Stomach (tissue), 9 donors: ENCODE measurements around the gene CCL7. TPM values are rescaled to one million over a fixed set of nuclear protein-coding genes. Genes with fewer than 3 reads are reported as not detected.

Experiments
- DNase-seq, 2 donors: peaks; one replicate each; pipeline versions ENCODE4 v3.0.0 to v3.0.0-alpha.2; 2013 to 2019
- H3K27ac ChIP-seq, 5 donors: fragments of 200-600 bp in 4 of 5; sonication (generic) in 4 of 5; one replicate each; pipeline ENCODE4 v1.5.1; 2013 to 2019; ENCODE audit warnings: mild to moderate bottlenecking in 1 of 5, moderate library complexity in 1 of 5
- H3K27me3 ChIP-seq, 3 donors: fragments of 200-600 bp; sonication (generic); one replicate each; pipeline ENCODE4 v1.5.1; 2017 to 2019; ENCODE audit warnings: mixed run types in 1 of 3
- H3K36me3 ChIP-seq, 4 donors: fragments of 200-600 bp; sonication (generic); 1 replicate in 3 of 4; 2 replicates in 1 of 4; pipeline ENCODE4 v1.5.1; 2016 to 2019
- H3K4me1 ChIP-seq, 4 donors: fragments of 200-600 bp; sonication (generic); one replicate each; pipeline ENCODE4 v1.5.1; 2016 to 2019
- H3K4me3 ChIP-seq, 4 donors: fragments of 200-600 bp; sonication (generic) in 3 of 4; one replicate each; pipeline ENCODE4 v1.5.1; 2016 to 2019; ENCODE audit warnings: mild to moderate bottlenecking in 1 of 4
- H3K9me3 ChIP-seq, 4 donors: fragments of 200-600 bp; sonication (generic); one replicate each; pipeline ENCODE4 v1.5.1; 2016 to 2019
- CTCF ChIP-seq, 7 experiments: fragments of 450-650 bp in 4 of 7; fragments of 200-600 bp in 3 of 7; sonication (generic) in 3 of 7; IDR thresholded peaks; one replicate each; pipeline ENCODE4 v1.5.1; 2016 to 2019; ENCODE audit warnings: antibody characterized with exemption in 7 of 7, control low read depth in 2 of 7, mild to moderate bottlenecking in 1 of 7
- EP300 ChIP-seq: sonication (generic); formaldehyde crosslinking; IDR thresholded peaks from one replicate; pipeline ENCODE4 v1.6.1; 2017; ENCODE audit warnings: antibody characterized with exemption
- POLR2A ChIP-seq, 4 donors: fragments of 450-650 bp; IDR thresholded peaks; one replicate each; pipeline ENCODE4 v1.6.1; 2016; ENCODE audit warnings: antibody characterized with exemption in 4 of 4, control low read depth in 2 of 4, mild to moderate bottlenecking in 1 of 4, moderate library complexity in 1 of 4
- POLR2AphosphoS5 ChIP-seq, 3 donors: sonication (generic); formaldehyde crosslinking; IDR thresholded peaks; one replicate each; pipeline ENCODE4 v1.6.1; 2016; ENCODE audit warnings: antibody characterized with exemption in 3 of 3
- WGBS, 5 donors: extraction: QIAGEN DNeasy Blood & Tissue Kit in 3 of 5; methylation state at CpG; one replicate each; pipeline versions ENCODE4 v1.1.5 to v1.1.7; 2013 to 2018; 5-methylcytosine and 5-hydroxymethylcytosine counted together
- intact Hi-C: fragments of 100-400 bp; cut with DNase I; formaldehyde crosslinking; loops from one replicate; pipeline ENCODE4 v1.15.1; 2023; ENCODE audit warnings: low total_unique reads
- polyA plus RNA-seq, 3 donors: library from polyadenylated mRNA; stranded (reverse); fragments of 200-250 nt; gene quantifications; one replicate each; pipeline ENCODE4 v1.2.3, GENCODE V29; 2013
- total RNA-seq, 5 donors: library from RNA; depleted of rRNA; stranded (reverse); fragments of >200 nt; gene quantifications; one replicate each; pipeline versions ENCODE4 v1.1.0 to v1.2.3, GENCODE V29; 2014 to 2016
- donor health status: healthy with polysubstance abuse.
- donor health status: Bipolar disorder and iron deficiency.
- donor health status: healthy.

CCL7 gene
- total and polyA plus RNA-seq, 8 donors: not detected

DNA sequence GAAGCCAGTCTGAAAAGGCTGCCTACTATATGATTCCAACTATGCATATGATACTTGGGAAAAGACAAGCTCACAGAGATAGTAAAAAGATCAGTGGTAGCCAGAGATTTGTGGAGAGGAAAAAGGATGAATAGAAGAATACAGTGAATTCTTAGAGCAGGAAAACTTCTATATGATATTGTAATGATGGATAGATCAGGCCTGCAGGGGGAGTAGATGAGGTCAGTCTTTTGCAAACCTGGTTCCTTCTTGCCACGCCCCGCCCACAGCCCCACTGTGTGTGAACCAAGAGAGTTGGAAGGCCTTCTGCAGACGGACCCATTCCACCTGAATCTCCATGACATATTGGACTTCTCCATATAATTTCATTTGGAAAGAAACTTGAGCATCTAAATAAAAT is 48.5 kb downstream of the CCL7 start:
- WGBS, 5 donors: 48 to 68% (median 63%) methylated on average over 3 of the region's 3 CpGs

DNA sequence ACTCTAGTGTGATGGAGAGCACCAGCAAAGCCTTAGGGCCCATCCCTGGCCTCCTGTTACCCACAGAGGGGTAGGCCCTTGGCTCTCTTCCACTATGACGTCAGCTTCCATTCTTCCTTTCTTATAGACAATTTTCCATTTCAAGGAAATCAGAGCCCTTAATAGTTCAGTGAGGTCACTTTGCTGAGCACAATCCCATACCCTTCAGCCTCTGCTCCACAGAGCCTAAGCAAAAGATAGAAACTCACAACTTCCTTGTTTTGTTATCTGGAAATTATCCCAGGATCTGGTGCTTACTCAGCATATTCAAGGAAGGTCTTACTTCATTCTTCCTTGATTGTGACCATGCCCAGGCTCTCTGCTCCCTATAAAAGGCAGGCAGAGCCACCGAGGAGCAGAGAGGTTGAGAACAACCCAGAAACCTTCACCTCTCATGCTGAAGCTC is 49.0 kb downstream of the CCL7 start, which contains the start of gene CCL8:
Gene CCL8 (plus strand): TSS at position 397 of the 445 bp plus-strand sequence. CDS start 67 bp downstream, outside the sequence.
- Histone ChIP-seq H3K27me3 (no peaks in the 10 kb centered on the region), H3K9me3 (no peaks in the 10 kb centered on the region), H3K4me3 (no peak within 1 kb of the TSS), H3K4me1 (peaks cover 0 to 14% (median 5%) of the 10 kb centered on the region in 4 donors), H3K27ac (peak within 1 kb of the TSS in 1 of 5 donors; percentile 7), H3K36me3 (no peaks in the 10 kb centered on the region)
- no peak for TF ChIP-seq POLR2AphosphoS5 (IDR thresholded peaks at IDR 0.05)
- no peak for TF ChIP-seq POLR2A (IDR thresholded peaks at IDR 0.05)
- no peak for TF ChIP-seq CTCF (IDR thresholded peaks at IDR 0.05)
- TF ChIP-seq EP300: no peak
- DNase-seq: peak in 1 of 2 donors; percentile 28
- 43 to 71% (median 59%) methylated on average over 2 of the region's 2 CpGs for WGBS, 5 donors
- intact Hi-C loops: no loop called here

More for the DNA sequence above, 48.5 kb downstream of the CCL7 start:
- Histone ChIP-seq H3K9me3 (no peaks in the 10 kb centered on the region), H3K36me3 (no peaks in the 10 kb centered on the region), H3K27me3 (no peaks in the 10 kb centered on the region), H3K27ac (no peak overlapping the region), H3K4me3 (no peak overlapping the region), H3K4me1 (peaks cover 0 to 18% (median 8%) of the 10 kb centered on the region in 4 donors)
- intact Hi-C loops: no loop called here
- TF ChIP-seq POLR2A (IDR thresholded peaks at IDR 0.05) (no peak), EP300 (no peak), CTCF (IDR thresholded peaks at IDR 0.05) (no peak), POLR2AphosphoS5 (IDR thresholded peaks at IDR 0.05) (no peak)
- no peak for DNase-seq

Other genes starting within 250 kb of the CCL7 start
- 10 to 100 TPM in 3 of 5 donors, 1 to 10 TPM in 2; 3.8 to 29.9 (median 11.1) TPM for gene CCL2, start 14.9 kb upstream of the CCL7 start, total RNA-seq
- gene CCL2, start 14.9 kb upstream of the CCL7 start, polyA plus RNA-seq: 100 to 1,000 TPM in 1 of 3 donors, 10 to 100 TPM in 2; 30.8 to 194 (median 81.8) TPM
- 1 to 10 TPM in 3 of 5 donors, not detected in 2; 2.0 to 4.0 (median 2.8) TPM for gene CCL11, start 15.5 kb downstream of the CCL7 start, total RNA-seq
- 10 to 100 TPM in 2 of 3 donors, 1 to 10 TPM in 1; 2.0 to 80.0 (median 29.0) TPM for gene CCL11, start 15.5 kb downstream of the CCL7 start, polyA plus RNA-seq
- gene CCL8, start 49.2 kb downstream of the CCL7 start, total RNA-seq: 1 to 10 TPM in 2 of 5 donors, not detected in 3; 1.3 to 6.7 TPM
- gene CCL8, start 49.2 kb downstream of the CCL7 start, polyA plus RNA-seq: 1 to 10 TPM in 2 of 3 donors, under 1 TPM in 1; 0.63 to 3.6 (median 2.4) TPM
- gene CCL13, start 86.3 kb downstream of the CCL7 start, total RNA-seq: 10 to 100 TPM in 1 of 5 donors, not detected in 4; 29.5 TPM
- gene CCL13, start 86.3 kb downstream of the CCL7 start, polyA plus RNA-seq: 10 to 100 TPM in 1 of 3 donors, 1 to 10 TPM in 1, under 1 TPM in 1; 0.65 to 17.3 (median 6.7) TPM
- gene CCL1, start 93.0 kb downstream of the CCL7 start, total RNA-seq: not detected
- gene CCL1, start 93.0 kb downstream of the CCL7 start, polyA plus RNA-seq: not detected